IPS-18c (cell line): Measurements from ENCODE around the gene GDF7.

Experiments used
- H3K4me3 ChIP-seq: 2 replicates; pipeline ENCODE4 v1.7.0; 2013; ENCODE audit warnings: low read depth, mild to moderate bottlenecking, low read length, moderate library complexity; ENCODE audit not compliant: insufficient read depth
- H3K9me3 ChIP-seq: one replicate; pipeline ENCODE4 v1.6.1; 2013; ENCODE audit warnings: mild to moderate bottlenecking, low read length, moderate library complexity; ENCODE audit not compliant: control insufficient read depth, insufficient read depth

GDF7 gene

DNA sequence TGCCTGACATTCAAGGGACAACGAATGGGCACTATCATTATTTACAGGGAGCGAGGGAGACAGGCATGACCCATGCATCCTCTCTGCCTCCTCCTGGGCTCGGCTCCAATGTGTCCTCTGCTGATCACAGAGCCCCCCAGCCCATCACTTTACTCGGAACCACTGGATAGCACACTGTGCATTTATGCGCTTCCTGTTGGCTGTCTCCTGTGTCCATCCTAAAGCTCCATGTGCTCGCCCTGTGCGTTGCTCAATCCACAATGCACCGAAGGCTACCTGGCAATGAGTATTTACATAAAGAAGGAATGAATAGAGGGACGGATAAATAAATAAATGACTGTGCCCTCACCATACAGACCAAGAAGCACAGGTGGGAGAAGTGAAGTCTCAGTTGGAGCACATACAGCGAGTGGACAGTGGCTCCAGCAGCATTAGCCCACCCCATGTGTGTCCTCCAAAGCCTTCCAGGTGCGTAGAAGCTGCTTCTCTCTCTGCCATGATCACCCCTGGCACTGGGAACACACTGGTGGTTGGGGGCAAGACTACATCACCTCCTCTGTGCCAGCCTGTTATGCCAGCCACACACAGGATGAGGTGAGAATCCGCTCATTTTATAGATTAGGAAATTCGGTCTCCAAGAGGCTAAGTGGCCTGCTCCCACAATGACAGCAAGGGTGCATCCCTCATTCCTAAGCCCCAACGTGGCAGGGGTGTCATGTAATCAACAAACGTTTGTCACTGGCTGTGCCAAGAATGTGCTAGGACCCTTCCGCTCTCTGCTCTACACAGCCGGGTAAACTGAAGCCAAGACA, 2.3 kb upstream of the GDF7 start:
- Histone ChIP-seq H3K4me3 (no peak overlapping the region), H3K9me3 (no peaks in the 10 kb centered on the region)

DNA sequence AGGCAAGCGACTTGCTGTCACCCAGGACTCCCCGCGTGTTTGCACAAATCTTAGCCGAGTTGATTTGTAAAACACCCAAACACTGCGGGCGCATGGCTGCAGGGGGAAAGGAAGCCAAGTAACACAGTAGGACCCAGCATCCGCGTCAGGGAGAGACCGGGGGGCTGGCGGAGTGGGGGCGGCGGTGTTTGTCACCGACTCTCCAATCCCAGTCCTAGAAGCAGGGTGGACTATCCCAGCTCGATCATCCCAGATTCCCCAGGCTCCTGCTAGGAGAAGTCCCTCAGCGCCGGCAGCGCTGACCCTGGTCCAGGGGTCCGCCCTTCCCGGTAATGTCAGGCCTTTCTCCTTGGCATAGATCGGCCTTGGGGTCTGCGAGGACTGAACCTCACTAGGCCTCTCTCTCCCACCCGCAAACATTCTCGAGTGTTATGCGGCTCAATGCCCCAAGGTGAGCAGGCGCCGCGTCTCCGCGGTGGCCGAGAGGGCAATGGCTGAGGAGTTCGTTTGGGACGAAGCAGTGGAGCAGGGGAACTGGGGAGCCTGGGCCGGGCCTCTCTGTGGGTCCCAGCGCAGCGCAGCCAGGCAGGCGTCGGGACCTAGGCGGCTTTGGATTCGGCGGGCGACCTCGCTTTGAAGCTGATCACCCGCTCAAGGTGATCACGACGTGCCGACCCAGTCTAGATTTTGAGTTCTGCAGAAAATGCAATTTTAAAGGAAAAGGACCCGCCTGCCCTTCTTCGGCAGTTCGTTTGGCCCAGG, 1.5 kb upstream of the GDF7 start:
- peak overlapping the region; percentile 65 for H3K4me3 ChIP-seq
- no peaks in the 10 kb centered on the region for H3K9me3 ChIP-seq

DNA sequence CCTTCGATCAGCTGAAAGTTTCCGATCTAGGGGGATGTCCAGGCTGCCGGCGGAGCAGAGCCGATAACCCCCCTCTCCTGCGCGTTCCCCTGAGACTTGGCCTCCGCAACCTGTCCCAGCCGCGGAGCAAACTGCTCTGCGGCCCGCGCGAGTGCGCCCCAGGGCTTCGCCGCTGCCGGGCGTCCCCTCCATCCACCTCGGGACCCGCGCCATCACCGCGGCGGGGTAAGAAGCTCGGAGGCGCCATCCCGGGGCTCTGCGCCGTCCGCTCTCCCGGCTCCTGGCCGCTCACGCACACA, 990 bp upstream of the GDF7 start:
- Histone ChIP-seq H3K4me3 (peak overlapping the region; percentile 65), H3K9me3 (no peaks in the 10 kb centered on the region)

- Histone ChIP-seq H3K4me3 (peak overlapping the region; percentile 58), H3K9me3 (no peaks in the 10 kb centered on the region)
Observed at GRCh38 chr2:20667151-20667530, 197 bp downstream of the GDF7 start.

- H3K9me3 ChIP-seq, result no peaks in the 10 kb centered on the region
- peak overlapping the region; percentile 58 for H3K4me3 ChIP-seq
Observed at GRCh38 chr2:20667531-20668401, 822 bp downstream of the GDF7 start.

- H3K4me3 ChIP-seq, result no peak overlapping the region
- no peaks in the 10 kb centered on the region for H3K9me3 ChIP-seq
Observed at GRCh38 chr2:20668451-20668850, 1.5 kb downstream of the GDF7 start.

GRCh38 chr2:20668871-20669475, 2.0 kb downstream of the GDF7 start:
- no peak overlapping the region for H3K4me3 ChIP-seq

GRCh38 chr2:20669562-20670314, 2.8 kb downstream of the GDF7 start:
- Histone ChIP-seq H3K4me3 (no peak overlapping the region), H3K9me3 (no peaks in the 10 kb centered on the region)

More at GRCh38 chr2:20668871-20669475, 2.0 kb downstream of the GDF7 start:
- H3K9me3 ChIP-seq, result no peaks in the 10 kb centered on the region

- no peak overlapping the region for H3K4me3 ChIP-seq
Observed at GRCh38 chr2:20670315-20671035, 3.5 kb downstream of the GDF7 start.

DNA sequence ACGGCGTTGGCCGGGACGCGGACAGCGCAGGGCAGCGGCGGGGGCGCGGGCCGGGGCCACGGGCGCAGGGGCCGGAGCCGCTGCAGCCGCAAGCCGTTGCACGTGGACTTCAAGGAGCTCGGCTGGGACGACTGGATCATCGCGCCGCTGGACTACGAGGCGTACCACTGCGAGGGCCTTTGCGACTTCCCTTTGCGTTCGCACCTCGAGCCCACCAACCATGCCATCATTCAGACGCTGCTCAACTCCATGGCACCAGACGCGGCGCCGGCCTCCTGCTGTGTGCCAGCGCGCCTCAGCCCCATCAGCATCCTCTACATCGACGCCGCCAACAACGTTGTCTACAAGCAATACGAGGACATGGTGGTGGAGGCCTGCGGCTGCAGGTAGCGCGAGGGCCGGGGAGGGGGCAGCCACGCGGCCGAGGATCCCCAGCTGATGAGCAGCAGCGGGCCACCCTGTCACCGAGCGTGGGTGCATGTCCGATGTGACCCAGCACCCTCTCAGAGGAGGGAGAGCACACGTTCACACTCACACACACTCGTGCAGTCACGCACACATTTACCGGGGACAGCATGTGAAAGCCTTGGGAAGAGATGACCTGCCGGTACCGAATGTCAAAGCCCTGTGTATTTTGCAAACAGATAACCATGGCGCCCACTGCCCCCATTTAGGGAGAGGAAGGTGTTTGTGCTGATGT, 4.2 kb downstream of the GDF7 start:
- Histone ChIP-seq H3K4me3 (no peak overlapping the region), H3K9me3 (no peaks in the 10 kb centered on the region)

More at GRCh38 chr2:20670315-20671035, 3.5 kb downstream of the GDF7 start:
- no peaks in the 10 kb centered on the region for H3K9me3 ChIP-seq

- no peaks in the 10 kb centered on the region for H3K9me3 ChIP-seq
- no peak overlapping the region for H3K4me3 ChIP-seq
Observed at GRCh38 chr2:20671736-20672080, 4.8 kb downstream of the GDF7 start.

DNA sequence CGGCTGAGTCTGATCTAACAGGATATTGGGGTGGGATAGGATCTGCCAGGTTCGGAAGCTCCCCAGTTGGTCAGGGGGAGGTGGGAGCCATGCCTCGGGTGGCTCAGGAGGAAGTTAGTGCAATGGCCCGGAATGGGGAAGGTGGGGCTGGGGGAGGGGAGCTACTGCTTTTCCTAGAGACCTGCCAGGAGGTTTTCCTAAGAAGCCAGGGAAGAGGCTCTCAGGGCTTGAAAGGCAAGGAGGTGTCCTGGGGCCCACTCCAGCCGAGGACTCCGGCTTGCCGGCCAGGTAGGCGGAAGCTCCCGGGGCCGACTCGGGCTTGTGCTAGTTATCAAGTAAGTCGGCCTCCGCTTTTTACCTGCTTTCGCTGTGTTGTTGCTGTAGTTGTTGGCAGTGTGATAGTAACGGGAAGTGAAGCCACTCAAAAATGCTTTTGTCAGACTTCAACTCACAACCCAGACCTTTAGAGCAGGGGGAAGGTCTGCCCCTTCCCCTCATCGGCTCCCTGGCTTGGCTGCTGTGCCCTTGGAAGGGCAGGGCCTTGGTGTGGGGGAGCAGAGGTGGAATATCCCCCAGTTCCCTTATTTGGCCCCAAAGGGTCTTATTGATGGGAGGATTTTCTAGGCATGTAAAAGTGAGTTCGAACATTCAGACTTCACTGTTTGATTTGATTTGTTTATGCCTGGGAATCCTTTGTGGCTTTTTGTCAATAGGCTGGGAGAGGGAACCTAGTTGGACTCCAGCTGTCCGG, 5.4 kb downstream of the GDF7 start:
- H3K4me3 ChIP-seq, result no peak overlapping the region

DNA sequence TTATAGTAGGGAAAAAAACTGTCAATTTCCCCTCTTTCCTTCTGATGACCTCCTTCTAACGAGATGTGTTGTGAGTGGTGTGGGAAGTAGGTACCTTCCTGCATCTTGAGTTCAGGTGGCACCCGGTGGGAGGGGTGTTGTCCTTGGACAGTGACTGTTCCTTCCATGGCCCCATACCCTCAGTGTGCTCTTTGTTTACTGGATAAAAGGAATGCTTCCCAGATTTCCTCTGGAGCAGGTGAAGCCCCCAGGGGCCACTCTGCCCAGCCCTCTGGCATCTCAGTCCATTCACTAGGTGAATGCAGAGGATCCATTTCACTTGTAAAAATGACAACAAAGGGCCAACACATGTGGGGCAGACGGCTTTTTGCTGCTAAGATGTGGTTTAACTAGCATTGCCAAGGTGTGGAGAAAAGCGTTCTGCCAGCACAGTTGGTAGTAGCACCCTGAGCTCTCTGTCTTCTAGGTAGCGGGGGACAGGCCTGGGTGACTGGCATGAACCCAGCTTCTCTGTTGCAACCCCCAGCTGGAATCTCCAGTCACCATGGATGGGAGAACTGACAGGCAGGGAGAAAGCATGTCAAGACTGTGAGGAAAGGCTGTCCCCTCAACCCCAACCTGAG, 6.9 kb downstream of the GDF7 start:
- Histone ChIP-seq H3K9me3 (no peaks in the 10 kb centered on the region), H3K4me3 (no peak overlapping the region)

More for the DNA sequence above, 5.4 kb downstream of the GDF7 start:
- no peaks in the 10 kb centered on the region for H3K9me3 ChIP-seq

GRCh38 chr2:20674309-20674965, 7.5 kb downstream of the GDF7 start:
- H3K9me3 ChIP-seq, result no peaks in the 10 kb centered on the region
- H3K4me3 ChIP-seq, result no peak overlapping the region
